ENCODE measurements around the gene LRP1B.
"Not testable (repeated sequence)": the region's sequence is repeated elsewhere in the genome, so short reads cannot be mapped to it uniquely, and the experiment has no call there.

Gene LRP1B

DNA sequence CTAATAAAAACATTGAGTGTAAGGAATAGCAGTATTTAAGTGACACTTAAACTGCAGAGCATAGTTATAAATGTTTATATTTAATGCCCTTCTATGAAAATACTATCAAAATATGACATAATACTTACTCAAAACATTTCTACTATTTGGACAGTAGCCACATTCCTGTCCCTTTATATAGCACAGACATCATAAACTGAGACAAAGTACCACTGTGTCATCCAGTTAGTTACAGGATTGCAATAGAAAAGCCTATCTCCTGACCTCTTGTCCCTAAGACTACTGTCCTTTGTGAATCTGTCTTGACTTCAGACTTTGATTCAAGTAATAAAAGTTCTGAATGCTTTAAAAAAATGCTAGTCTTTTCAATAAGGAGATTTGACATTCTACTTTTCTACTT, 1822.1 kb downstream of the LRP1B start:
- TF ChIP-seq ZNF274 (IDR thresholded peaks at IDR 0.05; ENCODE audit: low read depth, low read length) = no peak
- H3K4me3 ChIP-seq (ENCODE audit: low read length) = no peak overlapping the region

DNA sequence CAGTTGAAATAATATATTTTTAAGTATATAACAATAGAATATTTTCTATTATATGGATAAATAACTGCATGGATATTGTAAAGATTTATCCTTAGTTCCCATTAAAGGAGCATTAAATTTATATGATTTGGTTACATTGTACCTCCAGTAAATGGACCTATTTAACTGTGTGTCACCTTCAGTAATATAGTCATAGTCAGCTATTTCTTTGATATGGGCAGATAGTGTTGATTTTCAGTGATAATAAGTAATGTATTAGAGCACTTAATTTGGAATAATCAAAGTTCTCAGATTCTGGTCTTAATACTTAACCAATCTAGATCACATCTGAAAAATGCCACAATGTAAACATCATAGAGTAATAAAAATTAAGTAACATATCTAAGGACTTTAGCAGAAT, 1823.3 kb downstream of the LRP1B start:
- no peak for TF ChIP-seq ZNF274 (IDR thresholded peaks at IDR 0.05; ENCODE audit: low read depth, low read length)
- no peak overlapping the region for H3K4me3 ChIP-seq (ENCODE audit: low read length)

DNA sequence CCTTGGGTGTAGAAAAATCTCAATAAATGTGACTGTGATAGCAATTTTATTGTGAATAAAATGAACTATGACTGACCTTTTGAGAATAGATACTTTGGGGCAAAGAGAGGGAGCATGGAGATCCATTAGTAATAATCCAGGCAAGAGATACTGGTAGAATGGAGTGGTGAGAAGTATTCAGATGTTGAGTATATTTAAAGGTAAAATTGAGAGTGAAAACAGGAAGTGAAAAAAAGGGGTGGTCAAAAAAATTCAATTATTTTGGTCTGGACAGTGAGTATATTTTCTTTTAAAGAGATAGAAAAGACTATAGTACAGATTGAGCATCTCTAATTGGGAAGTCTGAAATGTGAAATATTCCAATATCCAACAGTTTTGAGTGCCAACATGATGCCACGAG, 1835.0 kb downstream of the LRP1B start:
- no peak for TF ChIP-seq ZNF274 (IDR thresholded peaks at IDR 0.05; ENCODE audit: low read depth, low read length)
- H3K4me3 ChIP-seq (ENCODE audit: low read length) = no peak overlapping the region

- no peak for TF ChIP-seq ZNF274 (IDR thresholded peaks at IDR 0.05; ENCODE audit: low read depth, low read length)
- no peak overlapping the region for H3K4me3 ChIP-seq (ENCODE audit: low read length)
Observed at GRCh38 chr2:140288726-140289125, 1842.1 kb downstream of the LRP1B start.

GRCh38 chr2:140288213-140288612, 1842.6 kb downstream of the LRP1B start:
- no peak for TF ChIP-seq ZNF274 (IDR thresholded peaks at IDR 0.05; ENCODE audit: low read depth, low read length)
- H3K4me3 ChIP-seq (ENCODE audit: low read length) = no peak overlapping the region

- H3K4me3 ChIP-seq (ENCODE audit: low read length) = no peak overlapping the region
- TF ChIP-seq ZNF274 (IDR thresholded peaks at IDR 0.05; ENCODE audit: low read depth, low read length) = no peak
Observed at GRCh38 chr2:140286377-140286776, 1844.4 kb downstream of the LRP1B start.

DNA sequence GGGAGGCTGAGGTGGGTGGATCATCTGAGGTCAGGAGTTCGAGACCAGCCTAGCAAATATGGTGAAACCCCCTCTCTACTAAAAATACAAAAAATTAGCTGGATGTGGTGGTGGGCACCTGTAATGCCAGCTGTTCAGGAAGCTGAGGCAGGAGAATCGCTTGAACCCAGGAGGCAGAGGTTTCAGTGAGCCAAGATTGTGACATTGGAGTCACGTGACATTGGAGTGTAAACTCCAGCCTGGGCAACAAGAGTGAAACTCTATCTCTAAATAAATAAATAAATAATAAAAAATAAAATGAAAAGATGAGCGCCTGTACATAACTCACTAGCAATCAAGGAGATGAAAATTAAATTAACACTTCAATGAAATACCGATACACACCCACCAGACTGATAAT, 1853.5 kb downstream of the LRP1B start:
- not testable (repeated sequence) for H3K4me3 ChIP-seq (ENCODE audit: low read length)

DNA sequence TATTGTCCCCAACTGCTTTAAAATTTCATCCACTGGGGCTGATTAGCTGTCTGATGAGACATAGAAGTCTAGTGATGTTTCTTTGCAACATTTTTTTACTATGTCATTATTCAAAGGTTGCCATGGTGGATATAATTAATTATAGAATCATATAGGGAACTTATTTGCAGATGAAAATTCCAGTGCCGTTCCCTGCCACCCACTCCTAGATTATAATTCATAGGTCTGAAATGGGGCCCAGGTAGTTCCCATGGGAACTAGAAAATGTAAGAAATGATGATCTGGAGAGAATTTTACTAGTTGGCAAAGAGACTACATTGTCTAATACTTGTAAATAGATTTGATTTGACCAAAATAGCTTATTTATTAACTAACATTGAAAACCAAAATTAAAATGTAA, 1854.2 kb downstream of the LRP1B start:
- no peak for TF ChIP-seq ZNF274 (IDR thresholded peaks at IDR 0.05; ENCODE audit: low read depth, low read length)
- H3K4me3 ChIP-seq (ENCODE audit: low read length) = no peak overlapping the region

DNA sequence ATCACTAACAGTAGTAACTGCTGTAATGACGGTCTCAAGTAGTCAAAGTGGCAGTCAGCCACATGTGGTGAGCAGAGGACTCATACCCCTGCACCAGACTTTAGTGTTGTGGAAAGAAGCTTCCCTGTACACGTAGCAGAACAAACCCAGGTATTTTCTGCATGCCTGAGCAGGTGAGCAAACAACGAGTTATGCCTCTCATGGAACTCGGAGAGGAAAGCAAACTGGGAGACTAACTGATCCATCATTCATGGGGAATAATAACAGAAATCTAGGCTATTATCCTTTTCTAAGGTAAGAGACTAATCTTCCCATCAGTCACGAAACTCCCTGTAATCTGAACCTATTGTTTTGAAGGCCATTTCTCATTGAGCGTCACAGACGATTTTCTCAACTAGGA, 1855.4 kb downstream of the LRP1B start:
- TF ChIP-seq ZNF274 (IDR thresholded peaks at IDR 0.05; ENCODE audit: low read depth, low read length) = no peak
- H3K4me3 ChIP-seq (ENCODE audit: low read length) = no peak overlapping the region

- no peak for TF ChIP-seq ZNF274 (IDR thresholded peaks at IDR 0.05; ENCODE audit: low read depth, low read length)
- no peak overlapping the region for H3K4me3 ChIP-seq (ENCODE audit: low read length)
Observed at GRCh38 chr2:140274891-140275290, 1855.9 kb downstream of the LRP1B start.

DNA sequence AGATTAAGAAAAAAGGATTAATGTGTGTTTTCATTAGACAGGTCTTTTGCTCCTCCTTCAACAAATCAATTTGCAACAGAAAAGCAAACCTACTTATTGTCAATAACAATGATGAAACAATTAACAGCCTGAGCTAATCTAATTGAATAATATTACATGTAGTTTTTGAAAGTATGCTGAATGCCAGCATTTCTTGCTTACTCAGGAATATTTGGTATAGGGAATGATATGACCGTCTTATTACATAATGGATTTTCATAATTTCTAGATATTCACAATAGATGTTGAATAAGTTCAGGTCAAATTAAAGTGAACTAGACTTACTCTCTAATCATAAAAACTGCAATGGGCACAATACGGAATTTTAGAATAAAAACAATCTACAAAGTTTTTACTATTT, 1856.9 kb downstream of the LRP1B start:
- H3K4me3 ChIP-seq (ENCODE audit: low read length) = no peak overlapping the region
- TF ChIP-seq ZNF274 (IDR thresholded peaks at IDR 0.05; ENCODE audit: low read depth, low read length) = no peak

DNA sequence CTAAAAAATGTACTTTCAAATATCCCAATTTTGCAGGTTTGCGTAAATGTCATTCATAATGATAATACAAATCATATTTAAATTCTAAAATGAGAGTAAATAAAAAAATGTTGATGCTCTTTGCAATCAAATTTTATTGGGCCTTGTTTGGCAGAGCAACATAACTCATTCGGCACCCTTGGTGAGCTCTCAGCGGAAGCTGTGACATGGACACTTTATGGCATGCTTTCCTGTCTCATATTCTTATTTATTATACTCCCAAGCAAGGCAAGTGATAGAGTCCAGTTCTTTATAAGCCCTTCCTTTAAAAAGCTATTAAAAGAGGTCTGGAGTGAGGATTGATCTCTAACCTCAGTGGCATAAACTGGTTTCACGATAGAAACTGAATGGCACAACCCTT, 1857.4 kb downstream of the LRP1B start:
- no peak for TF ChIP-seq ZNF274 (IDR thresholded peaks at IDR 0.05; ENCODE audit: low read depth, low read length)
- no peak overlapping the region for H3K4me3 ChIP-seq (ENCODE audit: low read length)

DNA sequence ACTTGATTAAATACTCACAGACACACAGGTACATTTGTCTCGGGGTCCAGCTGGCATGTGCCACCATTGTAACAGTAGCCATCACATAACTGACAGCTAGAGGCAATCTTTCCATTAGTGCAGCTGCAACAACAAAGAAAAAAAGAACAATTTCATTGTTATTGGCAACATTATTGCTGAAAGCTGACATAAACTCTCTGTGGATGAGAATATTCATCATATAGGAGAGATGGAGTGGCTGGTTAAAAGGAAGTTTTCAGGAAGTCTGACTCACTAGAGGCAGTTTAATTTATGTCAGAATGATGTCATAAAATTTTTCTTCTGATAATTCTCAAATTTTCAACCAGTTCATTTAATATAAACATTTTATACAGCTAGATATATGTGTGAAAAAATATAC, 1860.6 kb downstream of the LRP1B start:
- TF ChIP-seq ZNF274 (IDR thresholded peaks at IDR 0.05; ENCODE audit: low read depth, low read length) = no peak
- no peak overlapping the region for H3K4me3 ChIP-seq (ENCODE audit: low read length)

DNA sequence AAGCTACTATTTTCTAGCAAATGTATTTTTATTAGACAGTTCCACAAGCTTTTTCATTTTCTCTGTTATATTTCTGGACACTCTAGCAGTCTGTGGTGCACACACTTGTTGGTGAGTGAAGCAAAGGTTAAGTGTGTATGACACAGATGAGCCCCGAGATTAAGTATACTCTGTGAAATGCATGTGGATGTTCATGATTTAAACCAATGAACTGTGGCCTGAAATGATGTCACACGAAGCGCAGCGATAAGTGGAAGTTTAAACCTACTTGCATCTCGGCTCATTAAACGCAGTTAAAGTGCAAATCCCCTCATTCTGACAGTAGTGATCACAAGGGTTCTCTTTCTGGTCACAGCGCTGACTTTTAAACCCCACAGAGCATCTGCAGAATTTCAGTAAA, 1861.8 kb downstream of the LRP1B start:
- no peak overlapping the region for H3K4me3 ChIP-seq (ENCODE audit: low read length)
- no peak for TF ChIP-seq ZNF274 (IDR thresholded peaks at IDR 0.05; ENCODE audit: low read depth, low read length)

GRCh38 chr2:140262908-140263307, 1867.9 kb downstream of the LRP1B start:
- TF ChIP-seq ZNF274 (IDR thresholded peaks at IDR 0.05; ENCODE audit: low read depth, low read length) = no peak
- no peak overlapping the region for H3K4me3 ChIP-seq (ENCODE audit: low read length)

- TF ChIP-seq ZNF274 (IDR thresholded peaks at IDR 0.05; ENCODE audit: low read depth, low read length) = no peak
Observed at GRCh38 chr2:140257692-140258300, 1873.0 kb downstream of the LRP1B start.

More at GRCh38 chr2:140257692-140258300, 1873.0 kb downstream of the LRP1B start:
- H3K4me3 ChIP-seq (ENCODE audit: low read length) = no peak overlapping the region

Data from GM08714 (cell line).